GM19240 (cell line): Measurements from ENCODE around the gene MLEC.

ENCODE experiments used
- DNase-seq: peaks from one replicate; pipeline ENCODE4 v3.0.0; 2011; ENCODE audit warnings: low spot score; ENCODE audit not compliant: insufficient read length

MLEC gene

GRCh38 chr12:120741476-120742421, 54.8 kb downstream of the MLEC start:
- no peak for DNase-seq

- no peak for DNase-seq
Measured at GRCh38 chr12:120744922-120745493, 58.1 kb downstream of the MLEC start.

DNA sequence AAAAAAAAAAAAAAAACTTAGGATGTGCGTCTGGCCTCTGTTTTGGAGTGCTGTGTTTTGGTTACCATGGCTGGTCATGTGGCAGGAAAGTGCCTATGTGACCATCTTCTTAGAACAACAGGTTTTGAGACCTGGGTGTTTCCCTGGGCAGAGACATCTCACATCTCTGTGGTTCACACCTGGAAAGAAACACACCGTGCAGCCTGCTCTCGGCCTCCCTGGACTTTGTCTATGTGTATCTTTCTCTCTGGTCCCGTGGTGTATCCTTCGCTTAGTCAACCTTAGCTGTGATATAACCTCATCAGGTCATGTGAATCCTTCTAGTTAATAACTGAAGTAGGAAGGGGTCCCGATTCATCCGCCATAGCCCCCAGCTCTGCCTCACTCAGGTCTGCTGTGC, 61.3 kb downstream of the MLEC start:
- DNase-seq = no peak

GRCh38 chr12:120749256-120749655, 62.3 kb downstream of the MLEC start:
- no peak for DNase-seq

DNA sequence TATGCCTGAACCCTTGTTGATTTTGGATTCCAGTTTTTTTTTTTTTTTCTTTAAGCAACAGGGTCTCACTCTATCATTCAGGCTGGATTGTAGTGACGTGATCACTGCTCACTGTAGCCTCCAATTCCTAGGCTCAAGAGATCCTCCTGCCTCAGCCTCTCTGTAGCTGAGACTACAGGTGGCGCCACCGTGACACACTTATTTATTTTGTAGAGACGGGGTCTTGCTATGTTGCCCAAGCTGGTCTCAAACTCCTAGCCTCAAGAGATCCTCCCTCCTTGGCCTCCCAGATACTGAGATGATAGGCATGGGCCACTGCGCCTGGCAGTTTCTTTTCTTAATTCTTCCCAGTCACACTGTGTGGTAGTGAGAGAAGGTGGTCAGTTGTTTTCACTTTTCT, 63.9 kb downstream of the MLEC start:
- DNase-seq = no peak

DNA sequence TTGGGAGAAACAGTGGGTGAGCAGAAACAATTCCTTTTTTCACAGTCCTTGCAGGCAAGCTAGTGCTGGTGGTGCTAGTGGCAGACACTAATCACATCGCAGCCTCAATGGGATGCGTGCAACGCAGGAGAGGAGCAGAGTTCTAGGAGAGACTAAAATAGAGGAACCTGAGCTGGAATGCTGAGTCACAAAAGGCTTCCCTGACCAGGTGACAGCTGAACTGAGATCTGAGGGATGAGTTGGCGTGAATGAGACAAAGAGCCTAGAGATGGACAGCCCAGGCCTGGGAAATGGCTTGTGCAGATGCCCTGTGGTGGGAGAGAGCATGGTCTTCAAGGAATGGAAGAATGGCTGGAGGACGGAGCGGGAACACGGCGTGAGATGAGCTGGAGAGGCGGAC, 64.4 kb downstream of the MLEC start:
- no peak for DNase-seq
